OCI-LY7 (cell line): Measurements from ENCODE around the gene UVRAG.

ENCODE experiments used
- CTCF ChIP-seq: fragments of 200-600 bp; sonication (generic); conservative IDR thresholded peaks from 2 replicates; pipeline ENCODE4 v1.5.1; 2014; ENCODE audit warnings: mild to moderate bottlenecking, antibody characterized with exemption, low read length, moderate library complexity, mixed read lengths
- EZH2phosphoT487 ChIP-seq: fragments of 200-600 bp; sonication (generic); IDR thresholded peaks from 2 replicates; pipeline ENCODE4 v1.6.1; 2018; ENCODE audit warnings: low read depth, borderline replicate concordance, mild to moderate bottlenecking, mixed run types, antibody characterized with exemption, low read length, moderate library complexity, mixed read lengths

- TF ChIP-seq CTCF: no peak
- TF ChIP-seq EZH2phosphoT487: no peak
Observed at GRCh38 chr11:75810637-75811390, 4.2 kb upstream of the UVRAG start.
